Activated CD4-positive, alpha-beta T cell treated with anti-CD3 and anti-CD28 coated beads, Interleukin-2, Interleukin-6, amounts not matched to agents 100 ng/mL and 50 ng/mL, durations not matched to agents 16 hours and 8 hours (primary cell): ENCODE measurements around the gene TMEM132D.
"Not testable (repeated sequence)": the region's sequence is repeated elsewhere in the genome, so short reads cannot be mapped to it uniquely, and the experiment has no call there.

Experiments used
- DNase-seq: peaks from one replicate; pipeline ENCODE4 v3.0.0-alpha.2; 2020

TMEM132D gene

GRCh38 chr12:129082441-129082840 is 821.4 kb downstream of the TMEM132D start:
- DNase-seq = no peak

GRCh38 chr12:129081755-129082250 is 822.0 kb downstream of the TMEM132D start:
- no peak for DNase-seq

- DNase-seq = no peak
Observed at GRCh38 chr12:129080821-129081220, 823.0 kb downstream of the TMEM132D start.

- no peak for DNase-seq
Observed at GRCh38 chr12:129080391-129080790, 823.4 kb downstream of the TMEM132D start.

DNA sequence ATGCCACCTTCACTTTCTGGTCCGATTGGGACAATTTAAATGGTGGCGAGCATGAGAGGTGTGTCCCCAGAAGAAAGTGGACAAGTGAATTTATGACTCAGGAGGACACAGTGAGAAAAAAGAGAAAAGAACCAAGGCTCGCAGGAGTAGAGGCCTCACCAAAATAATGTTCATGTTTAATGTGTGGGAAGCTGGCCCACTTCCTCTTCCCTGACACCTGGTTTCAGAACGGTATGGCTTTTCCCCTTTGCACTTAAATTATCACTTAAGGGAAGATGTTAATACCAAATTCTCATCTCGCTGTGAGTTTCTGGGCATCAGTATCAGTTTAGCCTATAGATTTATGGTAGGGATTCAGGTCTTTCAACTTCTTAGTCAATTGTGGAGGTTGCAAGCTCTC is 824.1 kb downstream of the TMEM132D start:
- DNase-seq = no peak

- DNase-seq = no peak
Observed at GRCh38 chr12:129076441-129077320, 827.1 kb downstream of the TMEM132D start.

DNA sequence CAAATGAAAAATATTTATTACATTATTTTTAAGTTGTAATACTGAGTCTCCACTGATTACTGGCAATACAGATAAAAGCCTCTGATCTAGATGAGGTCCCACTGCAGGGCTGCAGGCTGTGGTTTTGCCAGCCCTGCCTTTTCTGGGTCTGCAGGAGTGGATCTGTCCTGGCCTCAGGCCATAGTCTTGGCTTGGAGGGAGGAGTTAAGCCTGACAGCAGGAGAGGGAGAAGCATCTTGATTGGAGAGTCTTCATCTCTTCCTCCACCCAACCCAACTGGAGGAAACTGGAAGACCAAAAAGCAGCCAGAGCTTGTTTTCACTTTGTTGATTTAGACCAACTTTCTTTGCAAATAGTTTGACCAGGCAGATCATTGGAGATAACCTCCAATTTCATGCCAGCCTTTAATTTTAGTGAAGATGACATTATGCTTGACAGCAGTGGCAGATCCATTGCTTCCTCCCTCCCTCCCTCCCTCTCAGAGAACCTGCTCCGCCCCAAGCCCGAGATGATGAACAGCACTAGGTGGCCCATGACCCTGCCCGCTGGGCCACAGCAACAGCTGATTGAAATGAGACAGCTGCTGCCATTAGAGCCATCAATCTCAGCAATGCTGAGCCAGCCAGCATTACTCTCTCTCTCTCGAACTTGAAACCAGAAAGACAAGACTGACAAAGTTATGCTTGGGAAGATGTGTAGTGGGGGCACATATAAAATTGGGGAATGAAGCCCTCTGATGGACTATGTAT is 828.2 kb downstream of the TMEM132D start:
- no peak for DNase-seq

GRCh38 chr12:129074379-129074778 is 829.4 kb downstream of the TMEM132D start:
- no peak for DNase-seq

GRCh38 chr12:129073157-129073915 is 830.5 kb downstream of the TMEM132D start:
- no peak for DNase-seq

DNA sequence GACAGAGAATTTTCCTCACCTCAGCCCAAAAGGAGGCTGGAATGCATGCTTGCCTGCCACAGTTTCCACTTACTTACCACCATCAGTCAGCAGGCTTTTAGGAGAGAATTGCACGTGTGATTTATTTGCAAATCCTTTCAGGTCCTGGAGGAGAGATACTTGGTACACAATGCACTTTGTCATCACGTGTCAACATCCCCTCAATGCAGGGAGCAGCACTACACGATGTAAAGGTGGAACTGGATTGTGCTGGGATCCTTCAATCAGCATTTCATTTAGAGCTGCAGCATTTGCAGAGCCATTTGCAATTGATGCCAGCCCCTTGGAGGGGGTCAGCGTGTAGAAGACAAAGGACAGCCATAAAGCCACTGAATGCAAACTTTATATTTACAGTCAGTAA is 832.5 kb downstream of the TMEM132D start:
- DNase-seq = no peak

DNA sequence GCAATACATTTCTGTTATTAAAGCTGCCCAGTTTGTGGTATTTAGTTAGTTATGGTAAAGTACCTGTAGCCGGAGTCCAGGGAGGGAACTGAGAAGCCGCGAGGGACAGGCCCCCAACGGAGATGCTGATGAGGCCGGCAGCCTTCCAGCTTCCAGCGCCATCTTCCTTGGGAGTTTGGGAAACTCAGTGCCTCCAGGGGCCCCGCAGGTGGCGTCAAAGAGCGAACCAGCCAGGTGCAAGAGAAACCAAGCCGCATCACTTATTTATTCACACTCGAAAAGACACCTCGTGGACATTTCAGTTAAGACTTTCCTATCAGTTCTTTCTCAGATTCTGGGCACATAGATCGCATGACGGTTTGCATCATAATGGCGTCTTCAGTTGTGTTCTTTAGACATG is 833.9 kb downstream of the TMEM132D start:
- DNase-seq = no peak

DNA sequence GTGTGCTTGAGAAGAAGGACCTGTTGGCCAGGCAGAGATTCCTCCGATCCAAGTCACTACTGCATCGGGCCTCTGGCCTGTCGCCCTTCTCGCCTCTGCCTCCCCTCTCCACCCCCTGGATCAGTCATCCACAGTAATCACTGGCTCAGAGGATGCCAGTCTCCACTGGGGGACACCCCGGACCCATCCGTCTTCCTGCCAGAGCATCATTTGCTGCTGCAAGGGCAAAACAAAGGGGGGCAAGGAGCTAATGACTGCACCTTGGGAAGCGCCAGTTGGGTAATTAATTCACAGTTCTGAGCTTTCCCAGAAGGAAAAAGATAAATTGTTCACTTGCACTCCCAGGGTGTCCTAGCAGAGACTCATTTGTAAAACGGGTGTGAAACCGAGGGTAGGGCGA is 835.1 kb downstream of the TMEM132D start:
- DNase-seq = no peak

GRCh38 chr12:129067491-129067890 is 836.3 kb downstream of the TMEM132D start:
- DNase-seq = no peak

- no peak for DNase-seq
Observed at GRCh38 chr12:129064209-129064855, 839.5 kb downstream of the TMEM132D start.

GRCh38 chr12:129063600-129063999 is 840.2 kb downstream of the TMEM132D start:
- no peak for DNase-seq

DNA sequence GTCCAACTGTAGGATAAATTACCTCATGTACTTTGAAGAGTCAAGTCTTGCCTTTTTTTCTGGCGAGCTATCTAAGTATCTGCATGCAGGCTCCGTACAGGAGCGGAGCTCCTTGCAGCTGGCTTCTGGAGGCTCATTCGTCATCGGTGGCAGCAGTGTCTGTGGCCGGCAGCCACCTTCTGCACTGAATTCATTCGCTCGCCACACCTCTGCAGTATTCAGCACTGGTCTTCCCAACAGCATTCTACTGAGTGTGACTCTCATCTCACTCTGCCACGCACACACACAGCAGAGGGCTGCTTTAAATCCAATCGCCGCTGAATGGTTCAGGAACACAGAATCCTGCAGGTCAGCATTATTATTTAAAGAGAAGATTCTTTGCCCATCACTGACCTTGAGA is 850.6 kb downstream of the TMEM132D start:
- DNase-seq = no peak

GRCh38 chr12:129052373-129052772 is 851.5 kb downstream of the TMEM132D start:
- no peak for DNase-seq

DNA sequence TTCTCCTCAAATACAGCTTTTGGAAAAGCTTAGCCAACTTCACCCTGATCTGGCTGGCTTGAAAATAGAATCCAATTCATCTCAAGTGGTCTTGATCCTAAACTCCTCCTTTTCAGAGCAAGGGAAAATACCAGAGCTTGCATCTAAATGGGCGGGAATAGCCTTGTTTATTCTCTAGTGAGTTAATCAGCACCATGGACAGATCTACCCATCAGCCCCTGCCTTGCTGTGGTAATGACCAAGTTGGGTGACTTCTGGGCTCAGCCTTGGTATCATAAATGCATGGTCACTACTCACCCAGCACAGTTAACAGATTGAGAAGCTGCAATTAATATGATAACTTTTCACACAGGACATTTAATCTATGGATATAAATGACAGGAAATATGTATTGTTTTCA is 853.9 kb downstream of the TMEM132D start:
- no peak for DNase-seq

DNA sequence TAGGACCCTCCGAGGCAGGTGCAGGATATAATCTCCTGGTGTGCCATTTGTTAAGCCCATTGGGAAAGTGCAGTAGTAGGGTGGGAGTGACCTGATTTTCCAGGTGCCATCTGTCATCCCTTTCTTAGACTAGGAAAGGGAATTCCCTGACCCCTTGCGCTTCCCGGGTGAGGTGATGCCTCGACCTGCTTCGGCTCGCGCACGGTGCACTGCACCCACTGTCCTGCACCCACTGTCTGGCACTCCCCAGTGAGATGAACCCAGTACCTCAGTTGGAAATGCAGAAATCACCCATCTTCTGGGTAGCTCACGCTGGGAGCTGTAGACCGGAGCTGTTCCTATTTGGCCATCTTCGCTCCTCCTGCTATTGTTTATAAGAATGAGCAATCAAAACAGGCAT is 860.5 kb downstream of the TMEM132D start:
- not testable (repeated sequence) for DNase-seq

DNA sequence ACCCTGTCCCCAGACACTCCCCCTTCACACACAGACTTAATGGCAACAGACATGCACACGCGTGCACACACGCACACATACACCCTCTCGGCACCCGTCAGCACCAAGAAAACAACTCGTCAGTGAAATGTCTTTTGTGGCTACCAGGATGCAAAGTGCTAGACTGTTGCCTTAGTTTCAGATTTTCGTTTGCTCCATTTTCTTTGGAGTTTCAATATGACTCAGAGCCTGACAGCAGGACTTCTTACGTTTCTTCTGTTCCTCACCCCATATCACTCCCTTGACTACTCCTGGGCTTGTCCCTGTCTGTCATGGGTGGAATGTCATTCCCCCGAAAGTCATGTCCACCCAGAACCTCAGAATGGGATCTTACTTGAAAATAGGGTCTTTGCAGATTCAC is 867.7 kb downstream of the TMEM132D start:
- no peak for DNase-seq

DNA sequence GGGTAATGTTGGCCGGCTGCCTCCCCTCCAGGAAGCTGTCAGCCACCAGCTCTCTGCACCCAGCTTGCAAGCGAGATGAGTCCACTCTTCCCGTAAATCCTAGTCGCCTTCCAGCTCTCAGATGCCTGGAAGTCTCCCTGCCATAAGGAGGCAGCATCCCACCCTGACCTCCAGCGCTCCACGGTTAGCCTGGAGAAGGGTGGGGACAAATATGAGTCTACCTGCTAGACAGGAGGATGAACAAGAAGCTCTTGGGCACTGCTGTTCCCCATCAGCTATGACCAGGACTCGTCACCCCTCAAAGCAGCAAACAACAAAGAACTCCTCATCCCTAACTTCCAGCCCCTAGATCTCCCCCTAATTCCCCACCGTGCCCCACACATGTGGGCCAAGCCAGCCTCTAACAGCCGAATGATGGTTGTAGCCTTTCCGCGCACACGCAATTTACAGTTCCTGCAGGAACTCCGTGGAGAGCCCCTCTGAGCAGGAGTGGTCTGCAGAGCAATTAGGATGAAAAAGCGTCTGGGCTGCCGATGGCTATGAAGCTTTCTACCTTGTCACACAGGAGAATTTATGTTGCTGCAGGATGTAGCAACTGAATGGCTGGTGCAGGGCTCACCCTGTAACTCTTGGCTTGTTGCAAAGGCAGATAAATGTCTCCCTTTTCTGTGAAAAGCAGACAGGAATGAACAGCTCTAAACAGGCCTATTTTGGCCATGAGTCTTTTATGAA is 869.1 kb downstream of the TMEM132D start:
- no peak for DNase-seq

GRCh38 chr12:129028844-129029243 is 875.0 kb downstream of the TMEM132D start:
- no peak for DNase-seq
